ENCODE results near the gene MBNL2.

Gene MBNL2

DNA sequence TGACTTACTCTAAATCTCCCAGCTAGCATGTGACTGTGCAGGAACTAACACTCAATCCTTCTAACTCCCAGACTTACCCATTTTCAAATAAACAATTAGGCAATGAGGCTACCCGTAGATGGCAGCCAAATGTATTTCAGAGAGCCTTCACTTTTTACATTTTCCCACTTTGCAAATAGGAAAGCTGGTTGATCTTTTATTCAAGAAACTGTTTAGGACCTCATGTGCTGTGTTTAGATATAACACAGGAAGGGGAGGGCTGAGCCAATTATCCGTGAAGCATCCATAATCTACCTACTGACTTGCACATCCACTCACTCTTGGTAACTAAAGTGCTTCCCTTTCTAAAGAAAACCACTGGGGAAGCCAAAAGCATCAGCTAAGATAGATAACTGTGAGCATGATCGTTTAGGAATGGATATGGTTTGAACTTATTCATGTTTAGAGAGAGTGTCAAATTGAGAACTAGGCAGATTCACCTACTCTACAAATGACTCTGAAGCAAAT, 33.4 kb downstream of the MBNL2 start:
- TF ChIP-seq, protein P1, sequence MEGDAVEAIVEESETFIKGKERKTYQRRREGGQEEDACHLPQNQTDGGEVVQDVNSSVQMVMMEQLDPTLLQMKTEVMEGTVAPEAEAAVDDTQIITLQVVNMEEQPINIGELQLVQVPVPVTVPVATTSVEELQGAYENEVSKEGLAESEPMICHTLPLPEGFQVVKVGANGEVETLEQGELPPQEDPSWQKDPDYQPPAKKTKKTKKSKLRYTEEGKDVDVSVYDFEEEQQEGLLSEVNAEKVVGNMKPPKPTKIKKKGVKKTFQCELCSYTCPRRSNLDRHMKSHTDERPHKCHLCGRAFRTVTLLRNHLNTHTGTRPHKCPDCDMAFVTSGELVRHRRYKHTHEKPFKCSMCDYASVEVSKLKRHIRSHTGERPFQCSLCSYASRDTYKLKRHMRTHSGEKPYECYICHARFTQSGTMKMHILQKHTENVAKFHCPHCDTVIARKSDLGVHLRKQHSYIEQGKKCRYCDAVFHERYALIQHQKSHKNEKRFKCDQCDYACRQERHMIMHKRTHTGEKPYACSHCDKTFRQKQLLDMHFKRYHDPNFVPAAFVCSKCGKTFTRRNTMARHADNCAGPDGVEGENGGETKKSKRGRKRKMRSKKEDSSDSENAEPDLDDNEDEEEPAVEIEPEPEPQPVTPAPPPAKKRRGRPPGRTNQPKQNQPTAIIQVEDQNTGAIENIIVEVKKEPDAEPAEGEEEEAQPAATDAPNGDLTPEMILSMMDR (conservative IDR thresholded peaks at IDR 0.05) = no peak
- H3K27ac ChIP-seq = no peak overlapping the region

DNA sequence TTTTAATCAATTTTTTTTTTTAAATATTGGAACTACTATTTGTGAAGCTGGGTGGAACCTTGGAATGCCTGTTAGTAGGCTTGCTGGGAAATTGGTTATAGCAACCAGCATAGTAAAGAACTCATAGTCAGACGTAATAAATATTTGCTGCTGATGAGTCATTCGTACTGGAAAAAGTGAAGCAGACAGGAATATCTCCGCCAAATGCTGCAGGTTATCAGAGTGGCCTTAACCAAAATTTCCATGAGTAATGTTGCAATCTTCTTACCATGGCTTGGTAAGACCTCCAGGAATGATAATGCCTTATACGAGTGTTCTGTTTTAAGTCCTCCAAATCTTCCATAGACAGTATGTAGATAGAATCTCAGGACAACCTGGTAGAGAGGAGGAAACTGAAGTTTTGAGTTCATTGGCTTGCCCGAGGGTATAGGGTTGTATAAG, 34.2 kb downstream of the MBNL2 start:
- TF ChIP-seq, protein P1 (conservative IDR thresholded peaks at IDR 0.05) = no peak
- H3K27ac ChIP-seq = no peak overlapping the region

DNA sequence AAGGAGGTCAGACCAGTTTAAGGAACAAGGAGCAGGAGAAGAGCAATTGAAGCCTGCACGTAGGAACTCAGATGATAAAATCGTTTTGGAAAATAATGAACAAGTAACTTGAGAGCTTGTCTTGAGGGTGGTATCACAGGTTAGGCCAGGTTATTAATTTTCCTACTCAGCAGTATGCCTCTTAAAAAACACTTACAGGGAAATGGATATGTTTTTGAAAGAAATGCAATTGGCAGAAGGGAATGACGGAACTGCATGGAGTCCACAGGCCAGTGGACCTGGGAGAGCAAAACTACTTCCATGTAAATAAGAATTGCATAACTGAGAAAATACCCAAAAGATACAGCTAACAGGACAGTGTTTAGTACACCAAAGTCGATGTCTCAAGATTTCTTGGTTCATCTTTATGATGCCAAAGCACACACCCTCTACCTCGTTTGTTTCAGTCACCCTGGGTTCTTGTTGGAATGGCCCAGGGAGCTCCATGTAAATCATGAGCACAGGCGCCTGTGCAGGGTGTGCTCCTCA, 35.2 kb downstream of the MBNL2 start:
- TF ChIP-seq, protein P1 (conservative IDR thresholded peaks at IDR 0.05) = no peak
- no peak overlapping the region for H3K27ac ChIP-seq

DNA sequence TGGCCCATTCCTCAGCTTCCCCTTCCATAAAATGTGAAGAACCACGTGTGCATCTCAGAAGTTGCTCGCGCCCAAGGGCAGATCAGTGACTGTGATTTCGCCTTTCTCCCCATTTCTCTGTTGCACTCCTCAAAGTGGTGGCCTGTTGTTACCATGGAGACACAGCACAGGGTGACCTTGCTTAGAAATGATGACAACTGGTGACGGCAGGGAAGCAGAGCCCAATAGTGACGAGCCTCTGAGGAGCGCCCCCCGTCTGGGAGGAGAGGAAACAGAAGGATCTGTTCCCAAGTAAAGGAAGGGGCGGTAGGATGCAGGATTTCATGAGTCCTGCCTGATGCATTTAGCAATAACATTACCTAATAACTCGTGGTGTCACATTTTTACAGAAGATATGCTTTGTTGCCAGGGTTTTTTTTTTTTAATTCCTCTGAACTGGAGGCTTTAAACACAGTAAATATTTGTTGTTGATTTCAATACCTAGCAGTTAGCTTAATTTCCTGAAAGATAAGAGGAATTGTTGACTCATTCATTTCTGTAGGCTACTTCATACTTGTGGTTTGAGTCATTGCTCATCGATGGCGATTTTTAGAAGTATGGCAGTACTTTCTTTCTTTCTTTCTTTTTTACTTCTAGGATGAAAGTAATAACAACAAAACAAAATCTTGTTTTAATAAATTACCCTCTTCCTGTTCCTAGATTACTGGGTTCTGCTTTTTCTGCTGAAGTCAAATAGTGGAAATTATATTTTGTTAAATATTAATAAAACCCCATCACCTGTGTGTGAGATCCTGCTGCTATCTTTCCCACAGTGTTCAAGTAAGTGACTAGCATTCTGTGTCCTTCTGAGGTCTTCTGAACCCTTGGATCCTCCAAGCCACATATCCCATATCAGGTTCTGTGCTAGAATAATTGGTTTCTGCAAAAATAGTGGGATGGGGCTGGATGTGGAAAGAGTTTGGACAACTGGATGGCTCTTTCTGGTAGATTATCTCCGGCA, 36.0 kb downstream of the MBNL2 start:
- TF ChIP-seq, protein P1 (conservative IDR thresholded peaks at IDR 0.05) = no peak
- no peak overlapping the region for H3K27ac ChIP-seq

DNA sequence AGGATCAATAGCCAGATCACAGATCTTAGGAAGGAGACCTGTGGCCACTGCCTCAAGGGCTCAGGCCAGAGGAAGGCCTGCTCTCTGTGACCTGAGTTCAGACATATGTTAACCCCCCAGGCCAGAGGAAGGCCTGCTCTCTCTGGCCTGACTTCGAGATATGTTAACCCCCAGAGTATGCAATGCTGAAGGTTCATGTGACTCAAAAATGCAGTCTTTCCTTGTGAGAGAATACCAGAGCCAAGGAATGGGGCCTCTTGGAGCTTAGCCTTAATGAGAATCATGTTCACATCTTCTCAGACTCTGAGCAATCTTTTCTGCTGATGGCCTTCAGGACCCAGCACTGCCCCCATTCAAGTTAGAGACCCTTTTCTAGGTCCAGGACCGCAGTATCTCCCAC, 36.7 kb downstream of the MBNL2 start:
- H3K27ac ChIP-seq = no peak overlapping the region
- TF ChIP-seq, protein P1 (conservative IDR thresholded peaks at IDR 0.05) = no peak

DNA sequence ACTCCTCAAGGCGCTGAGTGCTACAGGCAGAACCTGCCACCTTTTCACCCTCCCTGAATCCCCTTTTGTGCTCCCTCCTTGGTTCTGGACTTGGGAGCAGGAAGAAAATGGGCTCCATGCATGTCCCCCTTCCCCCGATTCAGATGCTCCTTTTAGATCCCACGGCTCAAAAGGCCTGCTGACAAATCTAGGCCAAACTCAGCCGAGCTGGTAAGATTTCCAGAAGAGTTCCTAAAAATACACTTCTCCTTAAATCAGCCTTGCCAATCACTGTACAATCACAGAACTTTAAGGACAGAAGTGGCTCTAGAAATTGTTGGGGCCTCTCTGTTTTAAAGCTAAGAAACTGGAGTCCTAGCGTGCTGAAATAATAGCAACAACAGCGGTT, 37.3 kb downstream of the MBNL2 start:
- no peak overlapping the region for H3K27ac ChIP-seq
- TF ChIP-seq, protein P1 (conservative IDR thresholded peaks at IDR 0.05) = no peak
